Osteocyte (in vitro differentiated cells): ENCODE data around the gene SUPT4H1. TPM values are rescaled to one million over a fixed set of nuclear protein-coding genes. Genes with fewer than 3 reads are reported as not detected.

ENCODE experiments used
- DNase-seq: peaks from one replicate; pipeline ENCODE4 v3.0.0; 2021; ENCODE audit warnings: mixed read lengths; ENCODE audit not compliant: unreplicated experiment; ENCODE audit errors: extremely low spot score
- H3K27ac Mint-ChIP-seq: one replicate; pipeline ENCODE4 v1.8.0; 2021; ENCODE audit warnings: mild to moderate bottlenecking, mixed read lengths; ENCODE audit not compliant: unreplicated experiment
- H3K27me3 Mint-ChIP-seq: one replicate; pipeline ENCODE4 v1.8.0; 2021; ENCODE audit warnings: mixed read lengths; ENCODE audit not compliant: unreplicated experiment
- H3K36me3 Mint-ChIP-seq: one replicate; pipeline ENCODE4 v1.8.0; 2021; ENCODE audit warnings: mixed read lengths; ENCODE audit not compliant: unreplicated experiment
- H3K4me1 Mint-ChIP-seq: one replicate; pipeline ENCODE4 v1.8.0; 2021; ENCODE audit warnings: mixed read lengths; ENCODE audit not compliant: unreplicated experiment
- H3K4me3 Mint-ChIP-seq: one replicate; pipeline ENCODE4 v1.8.0; 2021; ENCODE audit warnings: mild to moderate bottlenecking, moderate library complexity, mixed read lengths; ENCODE audit not compliant: unreplicated experiment
- H3K9me3 Mint-ChIP-seq: one replicate; pipeline ENCODE4 v1.8.0; 2021; ENCODE audit warnings: mixed read lengths; ENCODE audit not compliant: unreplicated experiment
- total RNA-seq: library from RNA; stranded (reverse); gene quantifications from 2 replicates; pipeline ENCODE4 v1.2.1, GENCODE V29; 2021
- TF ChIP-seq, protein P1 (sequence below): fragments of 200-600 bp; sonication (generic); IDR thresholded peaks from 2 replicates; pipeline ENCODE4 v1.5.0; 2021; ENCODE audit warnings: antibody characterized with exemption, mild to moderate bottlenecking, moderate library complexity

The SUPT4H1 gene
- total RNA-seq, 1 donor from 2014 or later = 77.0 TPM

DNA sequence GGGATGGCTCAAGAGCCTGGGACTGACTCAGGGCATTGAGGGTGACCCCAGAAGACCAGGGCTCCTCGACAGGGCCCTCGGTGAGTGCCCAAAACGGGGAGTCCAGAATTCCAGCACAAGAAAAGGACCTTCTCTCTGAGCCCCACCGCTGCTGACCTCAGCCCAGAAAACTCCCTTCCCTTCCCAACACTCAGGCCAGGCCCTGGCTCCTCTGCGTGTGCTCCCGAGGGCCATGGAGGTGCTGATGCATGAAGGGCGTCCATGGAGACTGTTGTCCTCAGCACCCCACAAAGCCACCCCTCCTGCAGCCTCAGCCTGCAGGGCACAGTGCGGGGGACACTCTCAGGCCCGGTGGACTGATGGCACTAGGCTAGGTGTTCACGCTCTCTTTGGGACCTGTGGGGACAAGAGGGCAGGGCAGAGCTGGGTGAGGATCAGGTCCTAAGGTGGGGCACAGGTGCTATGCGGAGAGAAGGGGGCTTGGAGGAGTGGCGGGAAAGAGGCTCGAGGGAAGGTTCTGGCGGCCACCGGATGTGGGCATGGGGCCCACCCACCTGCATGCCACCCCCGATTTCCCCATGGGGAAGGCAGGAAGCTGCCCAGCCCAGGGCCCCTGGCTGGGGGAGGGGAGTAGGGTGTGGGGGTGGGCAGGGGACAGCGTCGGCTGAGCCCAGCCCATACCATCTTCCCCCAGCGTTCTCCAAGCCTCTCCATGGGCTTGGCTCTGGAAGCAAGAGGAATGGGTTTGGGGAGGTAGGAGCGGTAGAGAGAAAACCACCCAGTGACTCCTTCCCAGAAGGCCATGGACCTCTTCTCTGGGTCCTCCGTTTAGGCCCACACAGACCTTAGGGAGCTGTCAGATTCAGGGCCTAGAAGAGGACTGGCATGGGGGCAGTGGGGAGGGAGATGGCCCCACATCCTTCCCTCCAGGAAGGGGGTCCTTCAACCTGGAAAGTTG lies 18.9 kb downstream of the SUPT4H1 start:
- no peaks in the 10 kb centered on the region for H3K9me3 Mint-ChIP-seq
- H3K27ac Mint-ChIP-seq = no peak overlapping the region
- TF ChIP-seq, protein P1, sequence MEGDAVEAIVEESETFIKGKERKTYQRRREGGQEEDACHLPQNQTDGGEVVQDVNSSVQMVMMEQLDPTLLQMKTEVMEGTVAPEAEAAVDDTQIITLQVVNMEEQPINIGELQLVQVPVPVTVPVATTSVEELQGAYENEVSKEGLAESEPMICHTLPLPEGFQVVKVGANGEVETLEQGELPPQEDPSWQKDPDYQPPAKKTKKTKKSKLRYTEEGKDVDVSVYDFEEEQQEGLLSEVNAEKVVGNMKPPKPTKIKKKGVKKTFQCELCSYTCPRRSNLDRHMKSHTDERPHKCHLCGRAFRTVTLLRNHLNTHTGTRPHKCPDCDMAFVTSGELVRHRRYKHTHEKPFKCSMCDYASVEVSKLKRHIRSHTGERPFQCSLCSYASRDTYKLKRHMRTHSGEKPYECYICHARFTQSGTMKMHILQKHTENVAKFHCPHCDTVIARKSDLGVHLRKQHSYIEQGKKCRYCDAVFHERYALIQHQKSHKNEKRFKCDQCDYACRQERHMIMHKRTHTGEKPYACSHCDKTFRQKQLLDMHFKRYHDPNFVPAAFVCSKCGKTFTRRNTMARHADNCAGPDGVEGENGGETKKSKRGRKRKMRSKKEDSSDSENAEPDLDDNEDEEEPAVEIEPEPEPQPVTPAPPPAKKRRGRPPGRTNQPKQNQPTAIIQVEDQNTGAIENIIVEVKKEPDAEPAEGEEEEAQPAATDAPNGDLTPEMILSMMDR = no peak
- no peaks in the 10 kb centered on the region for H3K4me1 Mint-ChIP-seq
- no peaks in the 10 kb centered on the region for H3K36me3 Mint-ChIP-seq
- H3K4me3 Mint-ChIP-seq = no peak overlapping the region
- H3K27me3 Mint-ChIP-seq = peaks cover 6% of the 10 kb centered on the region
- no peak for DNase-seq

DNA sequence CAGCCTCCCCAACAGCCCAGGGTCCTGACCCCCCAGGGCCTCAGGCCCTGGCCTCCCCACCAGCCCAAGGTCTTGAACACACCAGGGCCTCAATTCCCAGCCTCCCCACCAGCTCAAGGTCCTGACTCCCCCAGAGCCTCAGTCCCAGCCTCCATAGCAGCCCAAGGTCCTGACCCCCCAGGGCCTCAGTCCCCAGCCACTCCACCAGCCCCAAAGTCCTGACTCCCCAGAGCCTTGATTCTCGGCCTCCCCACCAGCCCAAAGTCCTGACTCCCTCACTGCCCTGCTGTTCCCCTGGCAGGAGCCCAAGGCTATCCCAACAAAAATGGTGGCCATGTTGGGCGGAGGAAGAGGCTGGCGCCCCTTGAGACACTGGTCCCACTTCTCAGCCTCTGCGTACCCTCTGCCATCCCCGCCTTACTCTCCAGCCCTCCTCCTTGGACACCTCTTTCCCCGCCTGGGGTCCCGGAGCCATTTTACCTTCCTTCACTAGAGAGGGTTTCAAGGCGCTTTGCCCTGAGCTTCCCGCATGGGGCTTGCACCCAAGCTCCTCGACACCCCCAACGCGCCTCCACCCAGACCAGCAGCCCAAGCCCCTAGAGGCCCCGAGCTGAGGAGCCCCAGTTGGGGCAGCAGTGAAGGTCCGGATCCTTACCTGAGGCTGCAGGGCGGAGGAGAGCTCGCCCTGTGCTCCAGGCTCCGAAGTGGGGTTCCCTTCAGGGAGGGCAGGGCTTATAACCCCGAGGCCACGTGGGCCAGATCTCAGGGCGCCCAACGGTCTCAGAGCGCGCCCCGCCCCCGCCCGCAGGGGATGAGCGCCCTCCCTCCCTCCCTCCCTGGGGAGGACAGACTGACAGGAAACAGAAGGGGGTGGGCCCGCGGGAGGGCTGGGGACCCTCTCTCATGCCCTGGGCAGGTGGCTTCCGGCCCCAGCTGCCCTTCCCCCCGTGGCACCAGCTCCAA lies 19.9 kb downstream of the SUPT4H1 start:
- H3K9me3 Mint-ChIP-seq = no peaks in the 10 kb centered on the region
- peaks cover 8% of the 10 kb centered on the region for H3K27me3 Mint-ChIP-seq
- no peaks in the 10 kb centered on the region for H3K4me1 Mint-ChIP-seq
- TF ChIP-seq, protein P1 = no peak
- H3K36me3 Mint-ChIP-seq = no peaks in the 10 kb centered on the region
- no peak overlapping the region for H3K27ac Mint-ChIP-seq
- no peak overlapping the region for H3K4me3 Mint-ChIP-seq
- no peak for DNase-seq

DNA sequence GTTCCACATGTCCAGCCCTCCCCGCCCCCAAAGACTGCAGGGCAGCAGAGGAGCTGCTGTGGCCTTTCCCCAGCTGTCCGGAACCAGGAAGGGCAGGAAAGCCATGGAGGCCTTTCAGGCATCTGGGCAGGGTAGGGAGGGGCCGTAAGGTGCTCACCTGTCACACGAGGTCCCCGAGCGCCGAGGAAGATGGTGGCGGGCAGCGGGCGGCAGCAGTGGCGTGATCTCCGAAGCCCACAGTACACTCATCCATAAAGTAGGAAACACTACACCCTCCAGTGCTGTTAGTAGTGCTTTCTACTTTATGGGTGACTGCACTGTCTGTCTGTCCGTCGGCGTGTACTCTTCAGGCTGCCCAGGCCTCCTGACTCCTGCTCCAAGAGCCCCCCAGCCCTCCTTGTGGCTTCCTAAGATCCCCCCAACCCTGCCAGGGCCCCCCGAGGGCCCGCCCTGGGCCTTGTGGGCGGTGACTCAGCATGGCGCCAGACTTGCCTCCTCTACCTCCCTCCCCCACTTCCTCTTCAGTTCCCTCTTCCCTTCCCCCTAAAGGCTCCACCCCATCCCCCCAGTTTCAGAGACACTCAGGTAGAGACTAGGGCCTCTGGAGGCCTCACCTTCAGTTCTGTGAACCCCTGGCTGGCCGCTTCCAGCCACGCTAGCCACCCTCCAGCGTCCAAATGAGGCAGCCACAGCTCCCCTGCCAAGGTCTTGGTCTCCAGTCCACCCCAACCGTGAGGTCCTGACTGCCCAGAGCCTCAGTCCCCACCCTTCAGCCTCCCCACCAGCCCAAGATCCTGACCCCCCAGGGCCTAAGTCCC lies 20.8 kb downstream of the SUPT4H1 start:
- Mint-ChIP-seq H3K4me3 (no peak overlapping the region), H3K27ac (no peak overlapping the region), H3K27me3 (peaks cover 8% of the 10 kb centered on the region), H3K9me3 (no peaks in the 10 kb centered on the region), H3K36me3 (no peaks in the 10 kb centered on the region), H3K4me1 (no peaks in the 10 kb centered on the region)
- TF ChIP-seq, protein P1 = no peak
- no peak for DNase-seq

DNA sequence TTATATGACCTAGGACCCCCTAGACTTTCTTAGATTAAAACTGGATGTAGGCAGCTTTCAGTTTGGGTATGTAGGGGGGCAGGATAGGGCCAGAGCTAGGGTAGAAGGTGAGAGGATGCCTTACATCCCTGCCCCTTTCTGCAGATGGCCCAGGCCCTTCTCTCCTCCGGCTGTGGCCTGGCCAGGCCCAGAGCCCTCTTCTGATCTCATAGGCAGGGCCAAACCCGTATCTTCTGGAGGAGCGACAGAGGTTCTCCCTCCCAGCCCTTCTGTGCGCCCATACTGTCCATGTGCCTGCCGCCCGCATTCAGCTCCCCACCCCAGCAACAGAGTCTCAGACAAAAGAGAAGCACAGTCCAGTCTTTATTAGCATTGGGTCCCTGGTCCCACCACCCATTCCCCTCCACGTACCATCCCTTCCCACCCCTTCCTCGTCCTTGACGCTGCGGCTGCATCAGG lies 21.4 kb downstream of the SUPT4H1 start:
- TF ChIP-seq, protein P1 = no peak
- no peak overlapping the region for H3K4me3 Mint-ChIP-seq
- H3K9me3 Mint-ChIP-seq = no peaks in the 10 kb centered on the region
- H3K27ac Mint-ChIP-seq = no peak overlapping the region
- H3K27me3 Mint-ChIP-seq = peaks cover 8% of the 10 kb centered on the region
- H3K4me1 Mint-ChIP-seq = no peaks in the 10 kb centered on the region
- DNase-seq = no peak
- H3K36me3 Mint-ChIP-seq = no peaks in the 10 kb centered on the region
